Thymus (tissue), 2 donors: Measurements from ENCODE around the gene LMX1B. TPM values are rescaled to one million over a fixed set of nuclear protein-coding genes. Genes with fewer than 3 reads are reported as not detected.

ENCODE experiments used
- polyA plus RNA-seq: library from polyadenylated mRNA; stranded (reverse); fragments of 200-250 nt; gene quantifications from one replicate; pipeline ENCODE4 v1.2.3, GENCODE V29; 2013
- total RNA-seq: library from RNA; stranded (reverse); fragments of 120-200 nt; gene quantifications from one replicate; pipeline ENCODE4 v1.2.4, GENCODE V29; 2013
- donor health status: healthy.

The LMX1B gene
- total and polyA plus RNA-seq, 2 donors = 0.02 to 0.05 TPM

Other genes starting within 250 kb of the LMX1B start
- gene ZBTB43, start 191.1 kb downstream of the LMX1B start, total RNA-seq = 5.7 TPM
- 4.5 TPM for gene ZBTB43, start 191.1 kb downstream of the LMX1B start, polyA plus RNA-seq
- gene ZBTB34, start 246.7 kb downstream of the LMX1B start, total RNA-seq = 7.9 TPM
- gene ZBTB34, start 246.7 kb downstream of the LMX1B start, polyA plus RNA-seq = 4.0 TPM